Measurements from ENCODE around the gene TPRN.

TPRN gene

GRCh38 chr9:137185921-137186320 lies 14.6 kb downstream of the TPRN start:
- H3K4me3 ChIP-seq (ENCODE audit: low read depth, low read length), result no peak overlapping the region
- TF ChIP-seq CTCF (IDR thresholded peaks at IDR 0.05; ENCODE audit: low read depth, low read length), result no peak
- TF ChIP-seq POLR2A (IDR thresholded peaks at IDR 0.05; ENCODE audit: extremely low read depth, insufficient read length), result no peak
- no peak for TF ChIP-seq MAX (IDR thresholded peaks at IDR 0.05; ENCODE audit: low read depth, low read length)
- no peak for TF ChIP-seq MYC (IDR thresholded peaks at IDR 0.05; ENCODE audit: low read depth, low read length)
- DNase-seq (ENCODE audit: low read depth), result no peak

GRCh38 chr9:137184881-137185660 lies 15.5 kb downstream of the TPRN start:
- DNase-seq (ENCODE audit: low read depth), result no peak
- no peak for TF ChIP-seq MAX (IDR thresholded peaks at IDR 0.05; ENCODE audit: low read depth, low read length)
- TF ChIP-seq MYC (IDR thresholded peaks at IDR 0.05; ENCODE audit: low read depth, low read length), result no peak
- TF ChIP-seq POLR2A (IDR thresholded peaks at IDR 0.05; ENCODE audit: extremely low read depth, insufficient read length), result no peak
- TF ChIP-seq CTCF (IDR thresholded peaks at IDR 0.05; ENCODE audit: low read depth, low read length), result no peak
- H3K4me3 ChIP-seq (ENCODE audit: low read depth, low read length), result no peak overlapping the region

GRCh38 chr9:137183980-137184595 lies 16.5 kb downstream of the TPRN start:
- no peak for DNase-seq (ENCODE audit: low read depth)
- no peak overlapping the region for H3K4me3 ChIP-seq (ENCODE audit: low read depth, low read length)
- no peak for TF ChIP-seq CTCF (IDR thresholded peaks at IDR 0.05; ENCODE audit: low read depth, low read length)
- TF ChIP-seq POLR2A (IDR thresholded peaks at IDR 0.05; ENCODE audit: extremely low read depth, insufficient read length), result no peak
- TF ChIP-seq MAX (IDR thresholded peaks at IDR 0.05; ENCODE audit: low read depth, low read length), result no peak
- no peak for TF ChIP-seq MYC (IDR thresholded peaks at IDR 0.05; ENCODE audit: low read depth, low read length)

- no peak overlapping the region for H3K4me3 ChIP-seq (ENCODE audit: low read depth, low read length)
- no peak for TF ChIP-seq MYC (IDR thresholded peaks at IDR 0.05; ENCODE audit: low read depth, low read length)
- TF ChIP-seq MAX (IDR thresholded peaks at IDR 0.05; ENCODE audit: low read depth, low read length), result no peak
- TF ChIP-seq POLR2A (IDR thresholded peaks at IDR 0.05; ENCODE audit: extremely low read depth, insufficient read length), result no peak
- no peak for TF ChIP-seq CTCF (IDR thresholded peaks at IDR 0.05; ENCODE audit: low read depth, low read length)
- DNase-seq (ENCODE audit: low read depth), result no peak
These were observed 17.7 kb downstream of the TPRN start for GRCh38 chr9:137182836-137183235.

GRCh38 chr9:137181680-137182079 lies 18.9 kb downstream of the TPRN start:
- no peak for DNase-seq (ENCODE audit: low read depth)
- H3K4me3 ChIP-seq (ENCODE audit: low read depth, low read length), result no peak overlapping the region
- TF ChIP-seq MAX (IDR thresholded peaks at IDR 0.05; ENCODE audit: low read depth, low read length) (no peak), POLR2A (IDR thresholded peaks at IDR 0.05; ENCODE audit: extremely low read depth, insufficient read length) (no peak), MYC (IDR thresholded peaks at IDR 0.05; ENCODE audit: low read depth, low read length) (no peak), CTCF (IDR thresholded peaks at IDR 0.05; ENCODE audit: low read depth, low read length) (no peak)
